ENCODE measurements around the gene TRIM17.

DNA sequence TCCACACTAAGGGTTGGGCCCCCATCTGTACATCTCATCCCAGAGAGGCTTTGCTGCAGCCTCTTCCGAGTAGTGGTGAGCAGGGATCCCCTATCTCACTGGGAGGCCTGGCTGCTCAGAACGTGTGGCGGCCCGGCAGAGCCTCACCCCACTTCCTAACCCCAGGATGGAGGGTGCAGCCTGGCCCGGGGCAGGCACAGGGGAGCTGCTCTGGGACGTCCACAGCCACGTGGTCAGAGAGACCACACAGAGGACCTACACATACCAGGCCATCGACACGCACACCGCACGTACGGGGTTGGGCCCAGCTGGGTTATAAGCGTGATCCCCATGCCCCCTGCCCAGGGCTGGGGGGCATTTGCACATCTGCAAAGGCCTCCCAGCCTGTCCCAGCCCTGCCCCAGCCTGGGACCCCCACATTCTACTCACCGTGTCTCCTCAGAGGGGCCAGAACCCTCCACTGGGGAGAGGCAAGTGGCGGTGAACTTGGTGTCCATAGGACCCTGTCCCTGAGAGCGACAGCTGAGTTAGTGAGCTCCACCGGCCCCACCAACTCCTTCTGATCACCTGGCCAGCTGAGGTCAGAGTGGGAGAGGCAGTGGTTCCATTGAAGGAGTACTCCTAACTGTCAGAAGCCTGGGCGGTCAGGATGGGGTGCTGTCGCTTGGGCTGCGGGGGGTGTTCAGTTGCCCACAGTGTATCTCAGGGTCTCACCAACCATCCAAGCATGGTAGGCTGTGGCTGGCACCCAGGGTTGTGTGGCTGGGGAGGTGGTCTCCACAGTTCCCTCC, 51.2 kb downstream of the TRIM17 start:
- TF ChIP-seq, protein P1, sequence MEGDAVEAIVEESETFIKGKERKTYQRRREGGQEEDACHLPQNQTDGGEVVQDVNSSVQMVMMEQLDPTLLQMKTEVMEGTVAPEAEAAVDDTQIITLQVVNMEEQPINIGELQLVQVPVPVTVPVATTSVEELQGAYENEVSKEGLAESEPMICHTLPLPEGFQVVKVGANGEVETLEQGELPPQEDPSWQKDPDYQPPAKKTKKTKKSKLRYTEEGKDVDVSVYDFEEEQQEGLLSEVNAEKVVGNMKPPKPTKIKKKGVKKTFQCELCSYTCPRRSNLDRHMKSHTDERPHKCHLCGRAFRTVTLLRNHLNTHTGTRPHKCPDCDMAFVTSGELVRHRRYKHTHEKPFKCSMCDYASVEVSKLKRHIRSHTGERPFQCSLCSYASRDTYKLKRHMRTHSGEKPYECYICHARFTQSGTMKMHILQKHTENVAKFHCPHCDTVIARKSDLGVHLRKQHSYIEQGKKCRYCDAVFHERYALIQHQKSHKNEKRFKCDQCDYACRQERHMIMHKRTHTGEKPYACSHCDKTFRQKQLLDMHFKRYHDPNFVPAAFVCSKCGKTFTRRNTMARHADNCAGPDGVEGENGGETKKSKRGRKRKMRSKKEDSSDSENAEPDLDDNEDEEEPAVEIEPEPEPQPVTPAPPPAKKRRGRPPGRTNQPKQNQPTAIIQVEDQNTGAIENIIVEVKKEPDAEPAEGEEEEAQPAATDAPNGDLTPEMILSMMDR (IDR thresholded peaks at IDR 0.05; ENCODE audit: low read length): no peak
- TF ChIP-seq EZH2phosphoT487 (IDR thresholded peaks at IDR 0.05; ENCODE audit: low read length) (no peak), EZH2 (optimal IDR thresholded peaks at IDR 0.05; ENCODE audit: low read depth, low read length) (no peak)
